ENCODE data around the gene METTL24.

GRCh38 chr6:110326057-110326456, 32.1 kb downstream of the METTL24 start:
- TF ChIP-seq CTCF (IDR thresholded peaks at IDR 0.05; ENCODE audit: insufficient read depth, low read length) = no peak
- TF ChIP-seq POLR2AphosphoS5 (IDR thresholded peaks at IDR 0.05; ENCODE audit: low read depth) = no peak
